Effector memory CD8-positive, alpha-beta T cell (primary cell): ENCODE measurements around the gene COA4.
A peak's percentile ranks its signal among the peaks of the same experiment; 100 is the strongest.

Experiments
- ATAC-seq: fragments of 150-1000 bp; cut with Tn5 transposase; replicated peaks from 2 replicates; pipeline ENCODE4 v1.10.0; 2021; ENCODE audit warnings: mild to moderate bottlenecking, moderate library complexity
- DNase-seq, 3 experiments: peaks; one replicate each; pipeline ENCODE4 v3.0.0; 2021
- H3K27ac Mint-ChIP-seq, 2 donors: one replicate each; pipeline ENCODE4 v1.8.0; 2022; ENCODE audit warnings: mild to moderate bottlenecking in 2 of 2, mixed read lengths in 2 of 2, moderate library complexity in 2 of 2
- H3K27me3 Mint-ChIP-seq, 2 donors: one replicate each; pipeline ENCODE4 v1.8.0; 2022; ENCODE audit warnings: mixed read lengths in 2 of 2
- H3K36me3 Mint-ChIP-seq: one replicate; pipeline ENCODE4 v1.8.0; 2022; ENCODE audit warnings: mild to moderate bottlenecking, moderate library complexity, mixed read lengths; ENCODE audit not compliant: insufficient read depth
- H3K4me1 Mint-ChIP-seq, 2 donors: one replicate each; pipeline ENCODE4 v1.8.0; 2022; ENCODE audit warnings: low read depth in 2 of 2, mixed read lengths in 2 of 2
- H3K4me3 Mint-ChIP-seq, 2 donors: one replicate each; pipeline ENCODE4 v1.8.0; 2022; ENCODE audit warnings: mild to moderate bottlenecking in 2 of 2, mixed read lengths in 2 of 2, moderate library complexity in 2 of 2
- H3K9me3 Mint-ChIP-seq, 2 donors: one replicate each; pipeline ENCODE4 v1.8.0; 2022; ENCODE audit warnings: mixed read lengths in 2 of 2

COA4 gene

DNA sequence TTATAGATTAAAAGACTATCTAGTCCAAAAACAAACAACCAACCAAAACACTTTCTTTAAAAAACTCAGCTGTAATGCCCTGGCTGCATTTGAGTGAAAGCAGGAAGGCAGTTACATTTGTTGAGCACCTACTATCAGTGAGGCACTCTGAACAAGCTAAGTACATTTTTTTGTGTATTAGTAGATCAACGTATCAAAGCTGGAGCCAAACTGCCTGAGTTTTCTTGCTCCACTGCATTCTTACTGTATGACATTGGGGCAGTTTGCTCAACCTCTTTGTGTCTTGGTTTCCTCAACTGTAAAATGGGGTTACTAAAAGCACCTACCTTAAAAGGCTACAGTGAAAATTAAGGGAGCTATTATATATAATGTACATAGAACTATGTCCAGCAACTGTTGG, 22.0 kb downstream of the COA4 start:
- Mint-ChIP-seq H3K4me3 (no peak overlapping the region), H3K27me3 (no peaks in the 10 kb centered on the region), H3K27ac (no peak overlapping the region), H3K4me1 (no peaks in the 10 kb centered on the region), H3K36me3 (peaks cover 11% of the 10 kb centered on the region), H3K9me3 (no peaks in the 10 kb centered on the region)
- ATAC-seq (no peak), DNase-seq (no peak)

DNA sequence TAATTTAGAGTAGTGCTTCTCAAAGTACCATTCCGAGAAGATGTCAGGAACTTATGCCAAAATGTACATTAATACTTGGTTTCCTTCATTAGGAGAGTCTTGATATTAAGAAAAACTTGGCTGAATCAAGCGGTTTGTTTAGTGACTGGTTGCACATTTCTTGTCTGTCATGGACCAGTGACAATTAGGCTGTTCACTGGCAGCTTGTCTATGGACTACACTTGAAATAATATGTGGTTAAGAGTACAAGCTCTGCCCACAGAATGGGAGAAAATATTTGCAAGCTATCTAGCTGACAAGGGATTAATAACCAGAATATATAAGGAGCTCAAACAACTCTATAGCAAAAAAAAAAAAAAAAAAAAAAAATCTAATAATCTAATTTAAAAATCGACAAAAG, 24.6 kb downstream of the COA4 start:
- no peak for DNase-seq

DNA sequence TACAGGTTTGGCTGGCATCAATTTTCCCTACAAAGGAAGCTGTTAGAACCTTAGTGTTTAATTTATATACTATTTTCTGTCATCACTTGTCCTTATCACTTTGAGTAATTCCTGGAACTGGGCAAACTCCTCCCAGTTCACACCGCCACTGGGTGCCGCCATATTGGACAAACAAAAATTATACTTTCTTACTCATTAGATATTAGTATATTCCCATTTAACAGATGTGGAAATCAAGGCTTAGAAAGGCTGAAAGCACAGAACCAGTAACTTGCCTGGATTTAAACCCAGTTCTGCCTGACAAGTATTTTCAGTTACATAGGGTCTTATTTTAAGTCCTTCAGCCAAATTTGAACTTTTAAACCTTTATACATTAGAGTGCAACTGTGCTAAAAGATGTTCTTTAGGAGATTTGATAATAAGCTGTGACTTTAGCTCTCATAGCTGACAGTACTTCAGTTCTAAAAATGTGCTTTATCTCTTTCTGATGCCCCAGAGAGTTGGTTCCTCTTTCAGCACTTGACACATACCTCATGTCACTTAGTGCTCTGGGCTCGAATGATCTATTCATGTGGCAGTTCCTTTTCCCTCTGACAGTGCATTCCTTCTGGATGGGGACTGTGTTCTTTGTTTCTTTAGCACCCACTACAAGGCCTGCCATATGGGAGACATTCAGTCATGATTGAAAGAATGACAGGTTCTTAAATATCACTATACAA, 25.4 kb downstream of the COA4 start:
- ATAC-seq = no peak
- Mint-ChIP-seq H3K36me3 (peaks cover 21% of the 10 kb centered on the region), H3K27me3 (no peaks in the 10 kb centered on the region)

More for the DNA sequence above, 24.6 kb downstream of the COA4 start:
- peaks cover 16% of the 10 kb centered on the region for H3K36me3 Mint-ChIP-seq
- no peak overlapping the region for H3K4me3 Mint-ChIP-seq
- H3K27me3 Mint-ChIP-seq = no peaks in the 10 kb centered on the region
- H3K27ac Mint-ChIP-seq = no peak overlapping the region
- no peak for ATAC-seq
- H3K4me1 Mint-ChIP-seq = no peaks in the 10 kb centered on the region
- no peaks in the 10 kb centered on the region for H3K9me3 Mint-ChIP-seq

DNA sequence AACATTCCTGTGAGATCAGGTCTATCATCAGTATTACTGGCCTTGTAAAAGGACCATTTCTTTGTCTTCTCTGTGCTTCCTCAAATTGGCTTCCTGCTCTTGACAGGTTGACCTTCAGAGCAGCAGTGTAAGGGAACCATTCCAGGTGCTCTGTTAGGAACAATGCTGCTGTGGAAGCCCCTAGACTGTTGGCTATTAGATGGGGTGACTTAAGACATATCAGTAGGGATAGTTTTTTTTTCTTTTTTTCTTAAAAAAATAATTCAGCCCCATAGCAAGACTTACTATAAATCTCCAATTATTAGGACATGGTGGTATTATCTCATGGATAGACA, 37.6 kb downstream of the COA4 start:
- DNase-seq = no peak
- no peaks in the 10 kb centered on the region for H3K9me3 Mint-ChIP-seq
- no peaks in the 10 kb centered on the region for H3K27me3 Mint-ChIP-seq
- H3K4me1 Mint-ChIP-seq = peaks cover 0 to 3% of the 10 kb centered on the region in 2 donors
- H3K36me3 Mint-ChIP-seq = peaks cover 25% of the 10 kb centered on the region
- no peak for ATAC-seq
- no peak overlapping the region for H3K27ac Mint-ChIP-seq
- H3K4me3 Mint-ChIP-seq = no peak overlapping the region

More for the DNA sequence above, 25.4 kb downstream of the COA4 start:
- Mint-ChIP-seq H3K4me3 (no peak overlapping the region), H3K4me1 (no peaks in the 10 kb centered on the region), H3K9me3 (no peaks in the 10 kb centered on the region), H3K27ac (no peak overlapping the region)
- DNase-seq = no peak

DNA sequence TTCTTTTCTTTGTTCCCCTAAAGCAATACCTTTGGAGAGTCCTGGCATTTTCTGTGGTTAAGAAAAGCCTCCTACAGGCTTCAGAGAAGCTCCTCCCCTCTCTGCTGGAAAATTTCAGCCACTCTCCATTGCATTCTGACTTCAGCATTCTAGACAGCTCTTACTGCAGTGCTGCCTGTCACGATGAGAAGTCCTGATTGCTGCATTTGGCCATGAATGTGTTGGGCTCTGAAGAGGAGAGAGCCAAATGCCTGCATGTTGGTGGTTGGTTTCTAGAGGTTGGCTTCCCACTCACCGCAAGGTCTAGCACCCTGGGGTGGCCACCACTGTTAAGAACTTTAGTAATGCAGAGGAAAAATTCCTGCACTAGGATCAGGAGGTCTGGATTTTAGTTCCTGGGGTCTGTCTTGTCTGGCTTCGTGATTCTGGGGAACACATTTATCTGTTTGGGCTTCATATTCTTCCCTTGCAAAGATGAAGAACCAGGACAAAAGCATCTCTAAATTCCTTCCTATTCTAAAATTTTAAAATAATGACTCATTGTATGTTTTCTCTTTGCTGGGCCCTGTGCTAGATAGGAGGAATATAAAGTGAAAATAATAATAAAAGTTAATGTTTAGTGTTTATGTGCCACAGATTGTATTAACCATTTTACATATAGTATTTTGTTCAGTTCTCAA, 38.1 kb downstream of the COA4 start:
- H3K9me3 Mint-ChIP-seq = no peaks in the 10 kb centered on the region
- ATAC-seq (no peak), DNase-seq (no peak)
- peaks cover 0 to 3% of the 10 kb centered on the region in 2 donors for H3K4me1 Mint-ChIP-seq
- H3K4me3 Mint-ChIP-seq = no peak overlapping the region
- H3K36me3 Mint-ChIP-seq = peaks cover 20% of the 10 kb centered on the region
- H3K27me3 Mint-ChIP-seq = no peaks in the 10 kb centered on the region
- H3K27ac Mint-ChIP-seq = peak overlapping the region in 1 of 2 donors; percentile 29

DNA sequence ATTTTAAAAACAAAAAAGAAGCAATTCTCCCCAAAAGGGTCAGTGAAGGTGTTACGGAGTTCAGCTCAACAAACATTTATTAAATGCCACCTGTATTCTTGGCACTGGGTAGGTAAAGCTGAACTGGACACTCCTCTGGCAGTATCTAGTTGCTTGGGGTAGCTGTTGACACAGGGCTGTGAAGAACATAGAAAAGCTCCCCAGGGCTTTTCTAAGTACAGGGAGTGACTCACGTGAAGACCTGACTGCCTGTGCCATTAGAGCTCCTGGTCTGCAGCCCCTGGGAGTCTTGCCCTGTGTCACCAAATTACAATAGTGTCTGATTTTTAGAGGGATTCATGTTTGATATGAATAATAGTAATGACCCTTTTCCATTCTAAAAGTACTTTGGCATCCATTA, 43.6 kb downstream of the COA4 start:
- DNase-seq = no peak
- H3K4me1 Mint-ChIP-seq = no peaks in the 10 kb centered on the region
- peaks cover 29% of the 10 kb centered on the region for H3K36me3 Mint-ChIP-seq
- no peak overlapping the region for H3K27ac Mint-ChIP-seq
- H3K9me3 Mint-ChIP-seq = no peaks in the 10 kb centered on the region
- no peak for ATAC-seq
- H3K27me3 Mint-ChIP-seq = no peaks in the 10 kb centered on the region
- no peak overlapping the region for H3K4me3 Mint-ChIP-seq

DNA sequence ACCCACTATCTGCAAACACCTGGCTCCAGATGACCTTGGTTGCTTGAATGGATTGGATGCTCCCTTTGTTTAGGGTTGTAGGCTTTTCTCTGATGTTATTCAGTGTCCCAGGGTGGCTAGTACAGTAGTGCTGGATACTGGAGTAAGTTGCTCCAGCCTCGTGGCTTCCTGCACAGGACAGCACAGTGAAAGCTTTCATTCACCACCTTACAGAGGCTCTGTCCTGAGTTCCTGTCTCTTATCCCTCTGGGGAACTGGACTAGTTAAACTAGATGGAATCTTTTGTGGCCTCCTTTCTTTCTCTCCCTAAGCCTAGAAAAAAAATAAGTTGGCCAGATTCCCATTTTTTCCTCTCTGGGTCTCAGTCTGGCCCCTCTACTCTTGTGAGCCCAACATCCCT, 46.4 kb downstream of the COA4 start:
- Mint-ChIP-seq H3K36me3 (peaks cover 44% of the 10 kb centered on the region), H3K9me3 (no peaks in the 10 kb centered on the region), H3K4me3 (no peak overlapping the region), H3K27me3 (no peaks in the 10 kb centered on the region), H3K27ac (peak overlapping the region; percentile 38 to 52), H3K4me1 (no peaks in the 10 kb centered on the region)
- no peak for DNase-seq
- ATAC-seq = no peak
